GM18867 (cell line): ENCODE data around the gene HMGCS1.
A peak's percentile ranks its signal among the peaks of the same experiment; 100 is the strongest.
"Not testable (repeated sequence)": the region's sequence is repeated elsewhere in the genome, so short reads cannot be mapped to it uniquely, and the experiment has no call there.

Experiments
- ATAC-seq: cut with Tn5 transposase; IDR thresholded peaks from one replicate; pipeline ENCODE4 v1.9.1; 2021; ENCODE audit warnings: mild to moderate bottlenecking, moderate library complexity; ENCODE audit not compliant: unreplicated experiment

The HMGCS1 gene

DNA sequence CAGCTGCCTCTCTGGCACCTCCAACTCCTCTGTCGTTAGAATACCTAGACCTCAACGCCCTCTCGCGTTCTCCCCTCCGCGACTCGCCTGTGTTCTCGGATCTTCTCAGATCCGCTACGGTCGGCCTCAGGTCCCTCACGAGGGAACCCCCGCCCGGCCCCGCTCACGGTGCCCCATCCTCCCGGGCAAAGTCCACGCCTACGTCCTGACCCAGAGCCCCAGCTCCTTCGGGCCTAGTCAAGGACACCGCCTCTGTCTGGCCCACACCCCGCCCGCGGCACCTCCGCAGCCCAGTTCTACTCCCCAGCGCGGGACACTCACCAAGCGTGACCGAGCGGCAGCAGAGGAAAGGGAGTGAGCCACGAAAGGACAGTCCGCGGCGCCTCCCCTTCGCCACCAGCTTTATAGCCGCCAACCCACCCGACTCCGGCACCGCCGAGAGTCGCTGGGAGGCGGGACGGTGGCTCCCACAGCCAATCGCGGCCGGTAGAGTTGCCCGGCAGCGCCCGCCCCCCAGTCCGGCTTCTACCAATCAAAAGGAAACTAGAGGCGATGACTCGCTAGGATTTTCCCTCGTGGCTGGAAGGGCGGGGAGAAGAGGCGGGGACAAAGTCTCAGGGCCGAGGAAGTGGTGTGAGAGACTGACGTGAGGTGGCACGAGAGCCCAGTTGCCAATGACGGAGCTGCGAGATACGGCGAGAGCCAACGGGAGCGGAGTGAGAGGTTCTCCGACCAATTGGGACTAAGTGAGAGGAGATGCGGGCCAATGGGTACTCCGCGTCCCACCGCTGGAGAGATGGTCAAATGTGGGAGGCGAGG, at the start of gene HMGCS1:
HMGCS1 (minus strand) TSS at position 378 of the 819 bp plus-strand sequence. CDS start 14,447 bp downstream, outside the sequence.
- peak; percentile 93 for ATAC-seq

DNA sequence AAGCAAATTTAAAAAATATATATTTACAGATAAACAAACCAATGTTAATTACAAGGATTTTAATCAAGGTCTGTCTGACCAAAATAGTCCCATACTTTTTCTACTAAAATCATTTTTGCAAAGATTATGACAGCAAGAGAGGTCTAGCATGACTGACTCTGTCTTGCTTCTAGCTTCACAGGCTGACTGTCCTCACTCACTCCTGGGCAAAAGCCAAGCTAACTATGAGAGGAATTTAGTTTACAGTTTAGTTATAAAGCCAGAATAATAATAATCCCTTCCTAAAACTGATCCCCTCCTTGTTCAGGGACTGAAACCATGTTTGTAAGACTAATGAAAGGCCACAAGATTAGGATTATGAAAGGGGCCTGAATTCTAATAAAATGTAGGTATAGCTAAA, 45.5 kb upstream of the HMGCS1 start:
- no peak for ATAC-seq

DNA sequence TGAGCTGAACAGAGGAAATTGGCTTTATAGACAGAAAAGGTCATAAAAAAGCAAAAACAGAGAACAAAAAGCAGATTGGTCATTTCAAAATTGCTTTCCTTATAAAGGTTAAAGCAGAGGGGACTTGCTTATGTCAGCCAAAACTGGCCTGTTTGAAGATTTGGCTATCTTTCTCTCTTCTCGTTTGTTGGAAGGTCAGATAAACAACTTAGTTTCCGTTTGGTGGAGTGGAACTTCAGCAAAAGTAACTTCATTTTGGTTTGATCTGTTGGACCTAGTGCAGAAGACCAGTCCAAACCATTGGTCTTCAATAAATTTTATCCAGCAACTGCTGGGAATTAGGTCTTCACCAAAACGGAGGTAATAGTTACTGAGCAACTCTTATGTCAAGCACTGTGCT, 45.1 kb upstream of the HMGCS1 start:
- ATAC-seq = no peak

GRCh38 chr5:43357878-43358281, 44.7 kb upstream of the HMGCS1 start:
- ATAC-seq = no peak

DNA sequence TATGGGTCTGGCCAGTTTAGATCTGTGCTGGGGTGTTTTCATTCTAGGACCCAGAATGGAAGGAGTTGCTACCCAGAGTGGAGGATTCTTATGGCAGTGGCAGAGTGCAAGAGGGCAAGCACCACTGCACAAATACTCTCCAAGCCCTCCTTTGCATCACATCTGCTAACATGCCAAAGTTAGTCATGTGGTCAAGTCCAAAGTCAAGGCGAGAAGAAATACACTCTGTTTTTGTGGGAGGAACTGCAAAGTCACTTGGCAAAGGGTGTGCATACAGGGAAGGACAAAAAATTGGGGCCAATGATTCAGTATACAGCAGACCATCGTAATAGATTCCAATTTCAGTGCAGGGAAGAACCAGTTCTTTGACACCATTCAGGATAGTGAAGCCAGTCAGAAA, 43.9 kb upstream of the HMGCS1 start:
- ATAC-seq = no peak

DNA sequence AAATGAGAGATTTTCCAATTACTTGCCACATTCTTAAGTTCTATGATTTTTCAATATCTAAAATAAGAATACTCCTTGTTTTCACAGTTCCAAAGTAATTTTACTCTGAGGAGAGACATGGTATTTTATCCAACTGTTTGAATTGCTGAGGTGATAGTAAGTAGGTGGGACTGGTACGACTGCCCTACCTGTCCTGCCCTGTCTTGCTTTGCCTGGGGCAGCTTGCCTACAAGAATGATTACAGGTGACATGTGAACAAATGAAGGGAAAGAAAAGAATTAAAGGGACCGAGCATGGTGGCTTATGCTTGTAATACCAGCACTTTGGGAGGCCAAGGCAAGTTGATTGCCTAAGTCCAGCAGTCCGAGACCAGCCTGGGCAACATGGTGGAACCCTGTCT, 41.6 kb upstream of the HMGCS1 start:
- no peak for ATAC-seq

GRCh38 chr5:43353668-43354067, 40.5 kb upstream of the HMGCS1 start:
- ATAC-seq = no peak

DNA sequence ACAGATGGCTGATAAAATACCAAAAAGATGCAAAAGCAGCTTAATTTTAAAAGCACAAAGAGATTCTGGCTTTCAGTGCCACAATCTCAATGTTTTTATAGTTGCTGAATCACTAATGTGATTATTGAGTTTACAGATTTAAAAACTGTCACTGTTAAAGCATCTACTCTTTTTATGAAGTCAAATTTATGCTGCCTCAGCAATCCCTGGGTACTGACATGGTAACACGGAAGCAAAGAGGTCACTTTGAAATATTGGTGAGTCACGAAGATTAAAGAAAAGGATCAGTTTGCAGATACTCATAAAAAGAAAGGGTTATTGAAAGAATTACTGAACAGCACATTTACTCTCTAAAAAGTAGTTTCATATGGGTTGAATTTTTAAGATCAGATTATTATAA, 39.7 kb upstream of the HMGCS1 start:
- no peak for ATAC-seq

DNA sequence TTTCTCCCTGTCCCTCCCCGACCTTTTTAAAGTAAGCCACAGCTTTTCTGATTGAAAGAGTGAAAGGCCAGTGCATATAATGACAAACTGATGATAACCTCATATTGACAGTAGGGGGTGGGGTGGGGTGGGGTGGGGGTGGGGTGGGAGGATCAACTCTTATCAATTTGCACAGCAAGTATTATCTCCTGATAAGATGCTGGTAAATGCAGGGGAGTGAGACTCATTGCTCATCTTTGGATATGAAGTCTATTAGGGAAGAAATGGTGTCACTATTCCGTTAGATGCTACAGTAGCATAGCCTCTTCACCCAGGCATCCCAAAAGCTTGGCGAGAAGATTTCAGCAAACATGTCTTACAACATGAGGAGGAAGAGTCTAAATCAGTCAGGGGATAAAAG, 38.9 kb upstream of the HMGCS1 start:
- ATAC-seq = no peak

DNA sequence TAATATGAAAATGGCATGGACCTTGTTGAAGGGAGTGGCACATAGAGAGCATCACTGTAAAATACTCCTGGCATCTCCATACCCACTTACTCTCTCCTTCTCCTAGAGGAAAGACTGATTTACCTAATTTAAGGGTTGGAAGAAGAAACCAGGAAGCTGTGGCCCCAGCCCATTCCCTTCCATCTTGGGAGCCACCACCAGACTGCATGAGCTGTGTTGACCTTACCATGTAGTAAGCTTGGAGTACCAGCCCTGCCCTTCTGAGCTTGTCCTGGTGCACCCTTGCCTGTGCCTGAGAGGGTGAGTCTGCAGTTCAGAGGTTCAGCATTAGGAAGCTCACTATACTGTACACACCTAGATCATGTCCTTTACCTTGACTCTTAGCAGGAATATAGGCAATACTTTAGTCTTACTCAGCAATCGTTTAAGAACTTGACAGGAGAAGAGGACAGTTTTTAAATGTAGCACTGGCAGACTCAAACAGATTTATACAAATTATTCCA, 35.7 kb upstream of the HMGCS1 start:
- no peak for ATAC-seq

GRCh38 chr5:43348207-43348606, 35.0 kb upstream of the HMGCS1 start:
- no peak for ATAC-seq

DNA sequence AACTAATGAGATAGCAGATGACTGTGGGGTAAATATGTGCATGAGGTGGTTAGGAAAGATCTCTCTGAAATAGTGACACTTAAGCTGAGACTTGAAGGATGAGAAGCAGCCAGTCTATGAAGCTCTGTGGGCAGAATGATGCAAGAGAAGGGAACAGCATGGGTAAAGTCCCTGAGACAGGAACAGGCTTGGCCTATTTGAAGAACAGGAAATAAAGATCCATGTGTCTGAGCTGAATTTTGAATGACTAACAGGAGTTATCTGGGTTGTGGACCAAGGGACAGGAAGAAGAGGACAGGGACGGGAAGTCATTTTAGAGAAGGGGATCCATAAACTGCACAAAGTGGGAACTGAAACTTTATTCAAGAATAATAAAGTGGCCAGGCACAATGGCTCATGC, 25.6 kb upstream of the HMGCS1 start:
- ATAC-seq = no peak

DNA sequence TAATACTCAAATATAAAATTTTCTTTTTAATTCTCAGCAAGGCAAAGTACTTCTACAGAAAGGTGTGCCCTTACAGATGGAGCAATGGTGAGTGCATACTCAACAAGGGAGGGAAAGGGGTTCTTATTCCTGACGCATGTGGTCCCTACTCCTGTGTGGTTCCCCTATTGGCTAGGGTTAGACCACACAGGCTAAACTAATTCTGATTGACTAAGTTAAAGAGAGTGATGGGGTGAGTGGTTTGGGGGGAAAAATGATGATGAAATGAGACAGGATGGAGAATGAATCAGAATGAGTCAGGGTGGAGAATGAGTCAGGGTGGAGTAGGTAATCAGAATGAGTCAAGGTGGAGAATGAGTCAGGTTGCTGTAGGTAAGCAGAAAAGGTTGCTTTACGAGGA, 22.9 kb upstream of the HMGCS1 start:
- ATAC-seq = no peak

- no peak for ATAC-seq
These were observed 22.5 kb upstream of the HMGCS1 start for GRCh38 chr5:43335681-43336080.

DNA sequence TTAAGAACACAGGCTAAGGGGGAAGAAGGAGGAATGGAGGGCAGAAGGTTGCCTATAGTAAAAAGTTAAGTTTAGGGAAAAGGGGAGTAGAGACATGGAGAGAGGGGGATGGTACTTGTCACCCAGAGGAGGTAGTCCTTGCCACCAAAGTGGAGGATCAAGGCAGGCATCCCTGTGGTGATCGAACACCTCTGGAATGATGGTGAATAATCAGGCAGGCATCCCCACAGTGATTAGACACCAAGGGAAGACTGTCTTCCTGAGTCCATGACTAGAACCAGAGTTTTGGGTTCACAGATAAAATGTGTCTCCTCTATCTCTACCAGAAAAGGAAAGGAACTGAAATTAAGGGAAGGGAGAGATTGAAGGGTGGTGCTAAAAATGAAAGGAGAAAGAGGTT, 19.2 kb upstream of the HMGCS1 start:
- ATAC-seq = no peak

- ATAC-seq = not testable (repeated sequence)
These were observed 12.4 kb upstream of the HMGCS1 start for GRCh38 chr5:43325624-43326023.

- not testable (repeated sequence) for ATAC-seq
These were observed 10.3 kb upstream of the HMGCS1 start for GRCh38 chr5:43323488-43323887.

- ATAC-seq = no peak
These were observed 7.6 kb upstream of the HMGCS1 start for GRCh38 chr5:43320846-43321245.

- ATAC-seq = no peak
These were observed 3.2 kb upstream of the HMGCS1 start for GRCh38 chr5:43316421-43316820.

GRCh38 chr5:43315682-43316081, 2.5 kb upstream of the HMGCS1 start:
- no peak for ATAC-seq

- no peak for ATAC-seq
These were observed 2.1 kb upstream of the HMGCS1 start for GRCh38 chr5:43315263-43315662.

DNA sequence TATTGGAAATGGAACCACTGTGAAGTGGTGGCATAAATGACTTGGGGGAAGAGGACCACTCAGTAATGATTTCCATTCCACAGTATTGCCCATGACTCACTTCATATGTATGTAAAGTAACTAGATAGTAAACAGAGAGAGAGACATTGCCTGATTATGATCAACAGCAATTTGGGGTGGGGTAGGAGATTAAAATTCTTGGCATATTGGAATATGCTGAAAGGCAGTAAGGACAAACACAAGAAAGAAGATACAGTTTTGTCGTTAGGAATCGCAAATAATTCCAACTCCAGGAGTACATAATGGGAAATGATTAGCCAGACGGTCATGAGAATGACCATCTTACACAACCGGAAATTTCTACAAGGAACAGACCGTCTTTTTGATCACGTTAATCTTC, 1.5 kb upstream of the HMGCS1 start:
- ATAC-seq = no peak
